NT2/D1 (cell line): ENCODE measurements around the gene XCR1.

Experiments
- YY1 ChIP-seq: IDR thresholded peaks from 2 replicates; pipeline ENCODE4 v1.6.1; 2011; ENCODE audit not compliant: insufficient read length, insufficient read depth
- ZNF274 ChIP-seq: IDR thresholded peaks from 2 replicates; pipeline ENCODE4 v1.6.1; 2011; ENCODE audit warnings: mild to moderate bottlenecking, low read depth, low read length

DNA sequence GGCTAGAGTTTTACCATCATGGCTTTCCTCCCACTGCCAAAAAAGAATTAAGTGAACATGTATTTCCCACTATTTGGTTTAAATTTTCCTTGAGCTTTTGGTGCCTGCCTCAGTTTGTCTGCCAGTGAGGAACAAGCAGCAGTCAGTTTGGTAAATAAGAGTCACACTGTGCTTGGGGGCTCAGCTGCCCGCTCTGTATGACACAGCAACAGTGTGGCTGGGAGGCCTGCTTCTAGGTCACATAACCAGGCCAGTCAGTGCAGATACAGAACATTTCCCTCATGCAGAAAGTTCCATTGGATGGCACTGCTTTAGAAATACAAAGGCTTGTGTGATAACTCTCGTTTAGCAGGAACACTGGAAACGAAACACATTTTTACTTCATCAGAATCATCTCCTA, 57.3 kb downstream of the XCR1 start:
- TF ChIP-seq ZNF274 (no peak), YY1 (no peak)
